ENCODE results near the gene TMPRSS12.
"Not testable (repeated sequence)": the region's sequence is repeated elsewhere in the genome, so short reads cannot be mapped to it uniquely, and the experiment has no call there.

TMPRSS12 gene, protein sequence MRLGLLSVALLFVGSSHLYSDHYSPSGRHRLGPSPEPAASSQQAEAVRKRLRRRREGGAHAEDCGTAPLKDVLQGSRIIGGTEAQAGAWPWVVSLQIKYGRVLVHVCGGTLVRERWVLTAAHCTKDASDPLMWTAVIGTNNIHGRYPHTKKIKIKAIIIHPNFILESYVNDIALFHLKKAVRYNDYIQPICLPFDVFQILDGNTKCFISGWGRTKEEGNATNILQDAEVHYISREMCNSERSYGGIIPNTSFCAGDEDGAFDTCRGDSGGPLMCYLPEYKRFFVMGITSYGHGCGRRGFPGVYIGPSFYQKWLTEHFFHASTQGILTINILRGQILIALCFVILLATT

GRCh38 chr12:50842637-50843493, at the start of gene TMPRSS12:
TMPRSS12 (plus strand) TSS chr12:50842926; CDS start chr12:50842965, 39 bp downstream.
- no peak for DNase-seq (ENCODE audit: low spot score)

- no peak for DNase-seq (ENCODE audit: low spot score)
Observed at GRCh38 chr12:50799908-50800307, 42.8 kb upstream of the TMPRSS12 start.

- DNase-seq (ENCODE audit: low spot score): no peak
Observed at GRCh38 chr12:50803230-50803875, 39.4 kb upstream of the TMPRSS12 start.

DNA sequence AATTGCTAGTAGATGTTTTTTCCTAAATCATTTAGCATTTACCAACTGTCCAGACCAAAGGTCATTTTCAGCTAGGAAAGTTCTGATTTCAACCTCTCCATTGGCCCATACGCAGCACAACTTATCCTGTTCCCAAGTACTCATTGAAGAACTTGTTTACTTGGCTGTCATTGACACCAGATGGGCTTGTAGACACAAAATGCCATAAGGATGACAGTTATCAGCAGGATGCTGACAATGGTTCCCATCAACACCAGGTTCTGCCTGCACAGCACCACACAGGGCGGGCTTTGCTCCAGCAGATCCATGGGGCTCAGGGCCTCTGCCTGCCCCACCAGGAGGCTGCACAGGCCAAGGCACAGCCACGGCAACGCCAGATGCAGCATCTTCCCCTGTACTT, 36.5 kb upstream of the TMPRSS12 start:
- DNase-seq (ENCODE audit: low spot score): no peak

DNA sequence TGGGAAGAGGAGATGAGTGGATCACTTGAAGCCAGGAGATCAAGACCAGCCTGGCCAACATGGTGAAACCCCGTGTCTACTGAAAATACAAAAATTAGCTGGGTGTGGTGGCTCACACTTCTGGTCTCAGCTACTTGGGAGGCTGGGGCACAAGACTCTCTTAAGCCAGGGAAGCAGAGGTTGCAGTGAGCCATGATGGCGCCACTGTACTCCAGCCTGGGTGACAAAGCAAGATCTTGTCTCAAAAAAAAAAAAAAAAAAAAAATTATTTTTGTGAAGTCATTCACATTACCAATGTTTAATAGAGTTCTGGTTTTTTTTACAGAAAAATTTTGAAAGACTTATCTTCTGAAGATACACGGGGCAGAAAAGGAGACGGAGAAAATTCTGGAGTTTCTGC, 33.6 kb upstream of the TMPRSS12 start:
- not testable (repeated sequence) for DNase-seq (ENCODE audit: low spot score)

DNA sequence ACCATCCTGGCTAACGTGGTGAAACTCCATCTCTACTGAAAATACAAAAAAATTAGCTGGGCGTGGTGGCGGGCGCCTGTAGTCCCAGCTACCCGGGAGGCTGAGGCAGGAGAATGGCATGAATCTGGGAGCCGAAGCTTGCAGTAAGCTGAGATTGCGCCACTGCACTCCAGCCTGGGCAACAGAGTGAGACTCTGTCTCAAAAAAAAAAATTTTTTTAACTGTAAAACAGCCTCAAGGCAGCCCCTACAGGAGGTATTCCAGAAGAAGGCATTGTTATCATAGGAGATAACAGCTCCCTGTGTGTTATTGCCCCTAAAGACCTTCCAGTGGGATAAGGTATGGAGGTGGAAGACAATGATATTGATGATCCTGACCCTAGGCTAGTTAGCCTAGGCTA, 27.8 kb upstream of the TMPRSS12 start:
- not testable (repeated sequence) for DNase-seq (ENCODE audit: low spot score)

GRCh38 chr12:50820177-50820576, 22.5 kb upstream of the TMPRSS12 start:
- DNase-seq (ENCODE audit: low spot score): no peak

DNA sequence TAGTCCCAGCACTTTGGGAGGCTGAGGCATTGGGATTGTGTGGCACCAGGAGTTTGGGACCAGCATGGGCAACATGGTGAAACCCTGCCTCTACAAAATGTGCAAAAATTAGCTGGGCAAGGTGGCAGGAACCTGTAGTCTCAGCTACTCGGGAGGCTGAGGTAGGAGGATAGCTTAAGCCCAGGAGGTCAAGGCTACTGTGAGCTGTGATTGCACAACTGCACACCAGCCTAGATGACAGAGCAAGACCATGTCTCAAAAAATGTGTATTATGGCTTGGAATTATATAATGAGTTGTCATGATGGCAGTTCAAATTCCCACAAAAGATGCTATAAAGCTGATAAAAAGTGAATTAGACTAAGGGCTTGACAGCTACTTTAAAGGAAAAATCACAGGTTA, 20.6 kb upstream of the TMPRSS12 start:
- no peak for DNase-seq (ENCODE audit: low spot score)

DNA sequence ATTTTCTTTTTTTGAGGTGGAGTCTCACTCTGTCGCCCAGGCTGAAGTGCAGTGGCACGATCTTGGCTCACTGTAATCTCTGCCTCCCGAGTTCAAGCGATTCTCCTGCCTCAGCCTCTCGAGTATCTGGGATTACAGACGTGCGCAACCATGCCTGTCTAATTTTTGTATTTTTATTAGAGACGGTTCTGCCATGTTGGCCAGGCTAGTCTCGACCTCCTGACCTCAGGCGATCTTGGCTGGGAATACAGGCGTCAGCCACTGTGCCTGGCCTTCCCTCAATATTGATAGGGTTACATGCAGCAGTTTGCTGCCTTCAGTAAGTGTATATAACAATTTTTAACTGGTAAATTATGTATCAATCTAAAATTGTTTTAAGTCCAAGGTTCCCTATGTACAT, 19.0 kb upstream of the TMPRSS12 start:
- not testable (repeated sequence) for DNase-seq (ENCODE audit: low spot score)

DNA sequence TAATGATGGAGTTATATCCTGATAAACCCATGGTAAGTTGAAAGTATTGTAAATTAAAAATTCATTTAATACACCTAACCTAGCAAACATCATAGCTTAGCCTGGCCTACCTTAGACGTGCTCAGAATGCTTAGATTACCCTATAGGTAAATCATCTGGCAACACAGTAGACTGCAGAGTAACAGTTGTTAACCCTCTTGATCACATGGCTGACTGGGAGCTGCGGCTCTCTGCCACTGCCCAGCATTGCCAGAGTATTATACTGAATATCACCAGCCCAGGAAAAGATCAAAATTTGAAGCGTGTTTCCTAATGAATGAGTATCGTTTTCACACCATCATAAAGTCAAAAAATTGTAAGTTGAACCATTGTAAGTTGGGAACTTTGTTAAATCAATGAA, 17.8 kb upstream of the TMPRSS12 start:
- DNase-seq (ENCODE audit: low spot score): no peak

- DNase-seq (ENCODE audit: low spot score): peak; percentile 79
Observed at GRCh38 chr12:50825372-50825838, 17.3 kb upstream of the TMPRSS12 start.

GRCh38 chr12:50828121-50828520, 14.6 kb upstream of the TMPRSS12 start:
- DNase-seq (ENCODE audit: low spot score): no peak

DNA sequence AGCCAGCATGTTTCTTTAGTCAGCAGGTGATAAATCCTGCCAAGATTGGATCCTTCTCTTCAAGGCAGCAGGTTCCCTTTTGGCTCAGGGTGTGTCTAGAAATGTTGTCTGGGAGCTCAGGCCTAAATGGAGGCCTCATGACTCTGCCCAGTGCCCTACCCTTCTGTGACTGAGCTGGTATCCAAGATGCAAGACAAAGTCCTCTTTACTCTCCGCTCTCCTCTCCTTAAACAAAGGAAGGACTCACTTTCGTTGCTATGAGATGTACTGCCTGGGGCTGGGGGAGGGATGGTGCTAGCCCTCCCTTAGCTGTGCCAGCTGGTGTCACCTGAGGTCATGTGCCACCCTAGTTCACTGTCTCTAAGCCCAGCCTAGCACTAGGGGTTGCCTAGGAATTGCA, 13.8 kb upstream of the TMPRSS12 start:
- DNase-seq (ENCODE audit: low spot score): no peak

DNA sequence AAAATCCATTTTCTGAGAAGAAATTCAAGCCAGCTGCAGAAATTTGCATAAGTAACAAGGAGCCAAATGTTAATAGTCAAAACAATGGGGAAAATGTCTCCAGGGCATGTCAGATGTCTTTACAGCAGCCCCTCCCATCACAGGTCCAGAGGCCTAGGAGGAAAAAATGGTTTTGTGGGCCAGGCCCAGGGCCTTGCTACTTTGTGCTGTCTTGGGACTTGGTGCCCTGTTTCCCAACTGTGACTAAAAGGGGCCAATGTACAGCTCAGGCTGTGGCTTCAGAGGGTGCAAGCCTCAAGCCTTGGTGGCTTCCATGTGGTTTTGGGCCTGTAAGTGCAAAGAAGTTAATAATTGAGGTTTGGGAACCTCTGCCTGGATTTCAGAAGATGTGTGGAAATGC, 8.9 kb upstream of the TMPRSS12 start:
- DNase-seq (ENCODE audit: low spot score): not testable (repeated sequence)

GRCh38 chr12:50839042-50839441, 3.7 kb upstream of the TMPRSS12 start:
- no peak for DNase-seq (ENCODE audit: low spot score)

GRCh38 chr12:50840809-50841487, 1.8 kb upstream of the TMPRSS12 start:
- no peak for DNase-seq (ENCODE audit: low spot score)

GRCh38 chr12:50841716-50842531, 802 bp upstream of the TMPRSS12 start:
- DNase-seq (ENCODE audit: low spot score): no peak

GRCh38 chr12:50845021-50845647, 2.4 kb downstream of the TMPRSS12 start:
- DNase-seq (ENCODE audit: low spot score): no peak

DNA sequence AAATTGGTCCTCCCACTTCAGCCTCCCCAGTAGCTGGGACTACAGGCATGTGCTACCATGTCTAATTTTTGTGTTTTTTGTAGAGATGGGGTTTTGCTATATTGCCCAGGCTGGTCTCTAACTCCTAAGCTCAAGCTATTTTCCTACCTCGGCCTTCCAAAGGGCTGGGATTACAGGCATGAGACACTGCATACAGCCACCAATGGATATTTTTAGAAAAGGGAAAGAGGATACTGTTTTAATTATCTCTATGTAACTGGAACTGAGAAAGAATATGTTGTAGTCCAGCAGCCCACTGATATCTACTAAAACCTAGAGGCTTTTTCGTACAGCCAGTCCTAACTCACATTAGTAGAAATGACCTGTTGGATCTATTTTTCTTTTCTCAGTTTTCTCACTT, 6.2 kb downstream of the TMPRSS12 start:
- DNase-seq (ENCODE audit: low spot score): no peak

GRCh38 chr12:50855218-50855617, 12.5 kb downstream of the TMPRSS12 start:
- DNase-seq (ENCODE audit: low spot score): not testable (repeated sequence)

DNA sequence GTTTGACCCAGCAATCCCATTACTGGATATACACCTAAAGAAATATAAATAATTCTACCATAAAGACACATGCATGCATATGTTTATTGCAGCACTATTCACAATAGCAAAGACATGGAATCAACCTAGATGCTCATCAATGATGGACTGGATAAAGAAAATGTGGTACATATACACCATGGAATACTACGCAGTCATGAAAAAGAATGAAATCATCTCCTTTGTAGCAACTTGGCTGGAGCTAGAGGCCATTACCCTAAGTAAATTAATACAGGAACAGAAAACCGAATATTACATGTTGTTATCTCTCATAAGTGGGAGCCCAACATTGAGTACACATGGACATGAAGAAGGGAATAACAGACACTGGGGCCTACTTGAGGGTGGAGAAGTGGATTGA, 13.0 kb downstream of the TMPRSS12 start:
- not testable (repeated sequence) for DNase-seq (ENCODE audit: low spot score)
